SK-N-SH (cell line): ENCODE data around the gene ZFYVE16.

Experiments
- CHD2 ChIP-seq: fragments of 150-350 bp; IDR thresholded peaks from 2 replicates; pipeline ENCODE4 v1.6.1; 2018; ENCODE audit warnings: low read length; ENCODE audit not compliant: partially characterized antibody
- EZH2phosphoT487 ChIP-seq: fragments of 200-600 bp; sonication (generic); IDR thresholded peaks from 2 replicates; pipeline ENCODE4 v1.6.1; 2017; ENCODE audit warnings: low read depth, mixed run types, mild to moderate bottlenecking, antibody characterized with exemption, moderate library complexity, borderline replicate concordance
- TF ChIP-seq, protein P1 (sequence below): fragments of 200-600 bp; sonication (generic); IDR thresholded peaks from 2 replicates; pipeline ENCODE4 v1.6.1; 2017; ENCODE audit warnings: antibody characterized with exemption, mild to moderate bottlenecking, moderate library complexity

DNA sequence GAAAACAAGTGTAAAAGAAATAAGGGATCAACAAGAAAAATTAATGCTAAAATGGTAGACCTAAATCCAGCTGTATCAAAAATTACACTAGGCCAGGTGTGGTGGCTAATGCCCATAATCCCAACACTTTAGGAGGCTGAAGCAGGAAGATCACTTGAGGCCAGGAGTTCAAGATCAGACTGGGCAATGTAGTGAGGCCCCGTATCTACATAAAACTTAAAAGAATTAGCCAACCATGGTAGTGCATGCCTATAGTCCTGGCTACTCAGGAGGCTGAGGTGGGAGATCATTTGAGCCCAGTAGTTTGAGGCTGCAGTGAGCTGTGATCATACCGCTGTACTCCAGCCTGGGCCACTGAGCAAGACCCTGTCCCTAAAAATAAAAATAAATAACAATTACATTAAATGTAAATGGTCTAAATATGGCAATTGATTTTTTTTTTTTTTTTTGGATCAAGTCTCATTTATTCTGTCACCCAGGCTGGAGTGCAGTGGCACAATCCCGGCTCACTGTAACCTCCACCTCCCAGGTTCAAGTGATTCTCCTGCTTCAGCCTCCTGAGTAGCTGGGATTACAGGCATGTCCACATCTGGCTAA, 75.9 kb downstream of the ZFYVE16 start:
- TF ChIP-seq, protein P1, sequence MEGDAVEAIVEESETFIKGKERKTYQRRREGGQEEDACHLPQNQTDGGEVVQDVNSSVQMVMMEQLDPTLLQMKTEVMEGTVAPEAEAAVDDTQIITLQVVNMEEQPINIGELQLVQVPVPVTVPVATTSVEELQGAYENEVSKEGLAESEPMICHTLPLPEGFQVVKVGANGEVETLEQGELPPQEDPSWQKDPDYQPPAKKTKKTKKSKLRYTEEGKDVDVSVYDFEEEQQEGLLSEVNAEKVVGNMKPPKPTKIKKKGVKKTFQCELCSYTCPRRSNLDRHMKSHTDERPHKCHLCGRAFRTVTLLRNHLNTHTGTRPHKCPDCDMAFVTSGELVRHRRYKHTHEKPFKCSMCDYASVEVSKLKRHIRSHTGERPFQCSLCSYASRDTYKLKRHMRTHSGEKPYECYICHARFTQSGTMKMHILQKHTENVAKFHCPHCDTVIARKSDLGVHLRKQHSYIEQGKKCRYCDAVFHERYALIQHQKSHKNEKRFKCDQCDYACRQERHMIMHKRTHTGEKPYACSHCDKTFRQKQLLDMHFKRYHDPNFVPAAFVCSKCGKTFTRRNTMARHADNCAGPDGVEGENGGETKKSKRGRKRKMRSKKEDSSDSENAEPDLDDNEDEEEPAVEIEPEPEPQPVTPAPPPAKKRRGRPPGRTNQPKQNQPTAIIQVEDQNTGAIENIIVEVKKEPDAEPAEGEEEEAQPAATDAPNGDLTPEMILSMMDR = no peak
- TF ChIP-seq CHD2 (no peak), EZH2phosphoT487 (no peak)
